WTC11 (cell line): ENCODE data around the gene CRPPA.

Experiments
- CTCF ChIP-seq: fragments of 200-600 bp; IDR thresholded peaks from 2 replicates; pipeline ENCODE4 v1.8.0; 2022; ENCODE audit warnings: antibody characterized with exemption
- EMX1 ChIP-seq: fragments of 250-450 bp; sonication (Bioruptor Pico); IDR thresholded peaks from 2 replicates; pipeline ENCODE4 v1.8.0; 2021; ENCODE audit warnings: mild to moderate bottlenecking
- ESRRA ChIP-seq: sonication (generic); formaldehyde crosslinking; IDR thresholded peaks from 2 replicates; pipeline ENCODE4 v1.8.1; 2022; ENCODE audit warnings: mild to moderate bottlenecking, missing genetic modification reagents, borderline replicate concordance
- JUN ChIP-seq: sonication (generic); formaldehyde crosslinking; IDR thresholded peaks from 2 replicates; pipeline ENCODE4 v1.8.0; 2023; ENCODE audit warnings: mild to moderate bottlenecking, missing genetic modification reagents
- MAX ChIP-seq: sonication (generic); formaldehyde crosslinking; IDR thresholded peaks from 2 replicates; pipeline ENCODE4 v1.8.0; 2022; ENCODE audit warnings: mild to moderate bottlenecking, missing genetic modification reagents
- NFYB ChIP-seq: sonication (generic); formaldehyde crosslinking; conservative IDR thresholded peaks from 2 replicates; pipeline ENCODE4 v1.8.0; 2022; ENCODE audit warnings: low read depth, missing genetic modification reagents
- NR1H2 ChIP-seq: sonication (generic); formaldehyde crosslinking; IDR thresholded peaks from 2 replicates; pipeline ENCODE4 v1.9.0; 2021; ENCODE audit warnings: mild to moderate bottlenecking, moderate library complexity, missing genetic modification reagents
- NR2C2 ChIP-seq: sonication (generic); formaldehyde crosslinking; IDR thresholded peaks from 2 replicates; pipeline ENCODE4 v1.8.0; 2022; ENCODE audit warnings: mild to moderate bottlenecking, missing genetic modification reagents
- TCF7 ChIP-seq: sonication (generic); formaldehyde crosslinking; IDR thresholded peaks from 2 replicates; pipeline ENCODE4 v1.8.0; 2022; ENCODE audit warnings: mild to moderate bottlenecking, low read depth, missing genetic modification reagents, moderate library complexity
- ZNF121 ChIP-seq: sonication (generic); formaldehyde crosslinking; IDR thresholded peaks from 2 replicates; pipeline ENCODE4 v1.8.0; 2023; ENCODE audit warnings: missing genetic modification reagents
- ZNF138 ChIP-seq: sonication (generic); formaldehyde crosslinking; conservative IDR thresholded peaks from 2 replicates; pipeline ENCODE4 v1.8.1; 2022; ENCODE audit warnings: mild to moderate bottlenecking, moderate library complexity, missing genetic modification reagents
- ZNF425 ChIP-seq: fragments of 250-450 bp; sonication (Bioruptor Pico); conservative IDR thresholded peaks from 2 replicates; pipeline ENCODE4 v1.9.0; 2021; ENCODE audit warnings: mild to moderate bottlenecking

- TF ChIP-seq NFYB (CRISPR knock-in tag) (no peak), ESRRA (CRISPR knock-in tag) (no peak), CTCF (no peak), ZNF138 (CRISPR knock-in tag) (no peak), ZNF425 (CRISPR knock-in tag) (no peak), ZNF121 (CRISPR knock-in tag) (no peak), MAX (no peak), NR2C2 (no peak), EMX1 (CRISPR knock-in tag) (no peak), NR1H2 (CRISPR knock-in tag) (no peak), JUN (no peak), TCF7 (CRISPR knock-in tag) (no peak)
Observed at GRCh38 chr7:16403475-16403874, 17.9 kb downstream of the CRPPA start.
